MCF 10A (cell line): Measurements from ENCODE around the gene TEAD3. TPM values are rescaled to one million over a fixed set of nuclear protein-coding genes. Genes with fewer than 3 reads are reported as not detected.
A peak's percentile ranks its signal among the peaks of the same experiment; 100 is the strongest.

Experiments used
- BruUV-seq: library from RNA; stranded (reverse); fragments of 400-500 nt; replicated peaks from 2 replicates; lab custom pipeline; 2021; lab: Mats Ljungman, UMichigan
- CTCF ChIA-PET: fragments of 300-600 bp; sonication (Branson Sonifier 250); formaldehyde crosslinking; extraction: SDS; loops from one replicate; lab custom pipeline; 2021; ENCODE audit warnings: antibody characterized with exemption, inconsistent platforms; lab: Yijun Ruan, JAX
- POLR2A ChIA-PET: fragments of 300-600, 350-650 bp; sonication (Branson Sonifier 250); formaldehyde crosslinking; extraction: SDS; loops from one replicate; lab custom pipeline; 2020; ENCODE audit warnings: antibody characterized with exemption, inconsistent platforms; lab: Yijun Ruan, JAX
- DNase-seq: peaks from one replicate; pipeline ENCODE4 v3.0.0-alpha.2; 2018; ENCODE audit not compliant: unreplicated experiment
- H3K27ac Mint-ChIP-seq: one replicate; pipeline ENCODE4 v1.8.0; 2022; ENCODE audit warnings: mild to moderate bottlenecking, low read depth, mixed read lengths; ENCODE audit not compliant: unreplicated experiment
- H3K27me3 Mint-ChIP-seq: one replicate; pipeline ENCODE4 v1.8.0; 2022; ENCODE audit warnings: mixed read lengths; ENCODE audit not compliant: insufficient read depth, unreplicated experiment
- H3K36me3 Mint-ChIP-seq: one replicate; pipeline ENCODE4 v1.8.0; 2022; ENCODE audit warnings: mild to moderate bottlenecking, moderate library complexity, mixed read lengths; ENCODE audit not compliant: insufficient read depth, unreplicated experiment
- H3K4me1 Mint-ChIP-seq: one replicate; pipeline ENCODE4 v1.8.0; 2022; ENCODE audit warnings: mixed read lengths; ENCODE audit not compliant: insufficient read depth, unreplicated experiment
- H3K4me3 Mint-ChIP-seq: one replicate; pipeline ENCODE4 v1.8.0; 2022; ENCODE audit warnings: mild to moderate bottlenecking, moderate library complexity, mixed read lengths; ENCODE audit not compliant: unreplicated experiment
- H3K9me3 Mint-ChIP-seq: one replicate; pipeline ENCODE4 v1.8.0; 2022; ENCODE audit warnings: mixed read lengths; ENCODE audit not compliant: unreplicated experiment
- CTCF ChIP-seq: fragments of 200-600 bp; IDR thresholded peaks from one replicate; pipeline ENCODE4 v1.8.0; 2022; ENCODE audit warnings: antibody characterized with exemption, mild to moderate bottlenecking; ENCODE audit not compliant: unreplicated experiment
- intact Hi-C: fragments of 100-400 bp; cut with micrococcal nuclease; formaldehyde crosslinking; loops from 2 replicates; pipeline ENCODE4 v1.14.1; 2022
- total RNA-seq: library from RNA; stranded (reverse); gene quantifications from 2 replicates; pipeline ENCODE4 v1.2.3, GENCODE V29; 2022

Gene TEAD3
- total RNA-seq, 1 experiment from 2014 or later = 11.1 TPM

GRCh38 chr6:35490821-35491557, 5.9 kb downstream of the TEAD3 start:
- Mint-ChIP-seq H3K27me3 (no peaks in the 10 kb centered on the region), H3K9me3 (no peaks in the 10 kb centered on the region), H3K36me3 (no peaks in the 10 kb centered on the region), H3K4me3 (no peak overlapping the region), H3K4me1 (peaks cover 37% of the 10 kb centered on the region), H3K27ac (no peak overlapping the region)
- no peak for DNase-seq
- no TSS peak for BruUV-seq
- no peak for TF ChIP-seq CTCF
- POLR2A ChIA-PET = no interaction called here
- intact Hi-C loops = no loop called here
- CTCF ChIA-PET = no interaction called here

GRCh38 chr6:35489995-35490791, 6.7 kb downstream of the TEAD3 start:
- DNase-seq = no peak
- CTCF ChIA-PET = no interaction called here
- Mint-ChIP-seq H3K27me3 (no peaks in the 10 kb centered on the region), H3K36me3 (peaks cover 6% of the 10 kb centered on the region), H3K4me1 (peaks cover 41% of the 10 kb centered on the region), H3K9me3 (no peaks in the 10 kb centered on the region), H3K27ac (no peak overlapping the region), H3K4me3 (no peak overlapping the region)
- POLR2A ChIA-PET = interaction anchor here (0.6 to 4.7 kb wide), 3 partner anchors 19 to 41 kb away, joined by 3 to 19 read pairs (median 5); partner anchors contain the start of gene RPL10A
- intact Hi-C loops = no loop called here
- no peak for TF ChIP-seq CTCF
- BruUV-seq = no TSS peak

- peak; percentile 27 for DNase-seq
- no peak overlapping the region for H3K27ac Mint-ChIP-seq
- no peak overlapping the region for H3K4me3 Mint-ChIP-seq
- POLR2A ChIA-PET = interaction anchor here (0.8 to 4.7 kb wide), 3 partner anchors 15 to 20 kb away, joined by 3 to 19 read pairs (median 5); partner anchors contain the start of gene RPL10A
- H3K4me1 Mint-ChIP-seq = peaks cover 47% of the 10 kb centered on the region
- CTCF ChIA-PET = no interaction called here
- BruUV-seq = no TSS peak
- no peaks in the 10 kb centered on the region for H3K27me3 Mint-ChIP-seq
- H3K9me3 Mint-ChIP-seq = no peaks in the 10 kb centered on the region
- intact Hi-C loops = no loop called here
- no peak for TF ChIP-seq CTCF
- H3K36me3 Mint-ChIP-seq = peaks cover 6% of the 10 kb centered on the region
These were observed 7.8 kb downstream of the TEAD3 start for GRCh38 chr6:35489066-35489465.

- H3K27ac Mint-ChIP-seq = peak overlapping the region; percentile 52
- no peak overlapping the region for H3K4me3 Mint-ChIP-seq
- ChIA-PET CTCF (no interaction called here), POLR2A (interaction anchor here (0.5 to 4.7 kb wide), 7 partner anchors 8 to 229 kb away, joined by 3 to 42 read pairs (median 5); partner anchors contain the start of genes RPL10A, TEAD3 and ZNF76)
- H3K9me3 Mint-ChIP-seq = no peaks in the 10 kb centered on the region
- no peak for TF ChIP-seq CTCF
- intact Hi-C loops = no loop called here
- BruUV-seq = no TSS peak
- no peak for DNase-seq
- H3K36me3 Mint-ChIP-seq = peaks cover 6% of the 10 kb centered on the region
- no peaks in the 10 kb centered on the region for H3K27me3 Mint-ChIP-seq
- peaks cover 43% of the 10 kb centered on the region for H3K4me1 Mint-ChIP-seq
These were observed 8.4 kb downstream of the TEAD3 start for GRCh38 chr6:35488517-35488862.
